ENCODE measurements around the gene RTP3.

Gene RTP3

DNA sequence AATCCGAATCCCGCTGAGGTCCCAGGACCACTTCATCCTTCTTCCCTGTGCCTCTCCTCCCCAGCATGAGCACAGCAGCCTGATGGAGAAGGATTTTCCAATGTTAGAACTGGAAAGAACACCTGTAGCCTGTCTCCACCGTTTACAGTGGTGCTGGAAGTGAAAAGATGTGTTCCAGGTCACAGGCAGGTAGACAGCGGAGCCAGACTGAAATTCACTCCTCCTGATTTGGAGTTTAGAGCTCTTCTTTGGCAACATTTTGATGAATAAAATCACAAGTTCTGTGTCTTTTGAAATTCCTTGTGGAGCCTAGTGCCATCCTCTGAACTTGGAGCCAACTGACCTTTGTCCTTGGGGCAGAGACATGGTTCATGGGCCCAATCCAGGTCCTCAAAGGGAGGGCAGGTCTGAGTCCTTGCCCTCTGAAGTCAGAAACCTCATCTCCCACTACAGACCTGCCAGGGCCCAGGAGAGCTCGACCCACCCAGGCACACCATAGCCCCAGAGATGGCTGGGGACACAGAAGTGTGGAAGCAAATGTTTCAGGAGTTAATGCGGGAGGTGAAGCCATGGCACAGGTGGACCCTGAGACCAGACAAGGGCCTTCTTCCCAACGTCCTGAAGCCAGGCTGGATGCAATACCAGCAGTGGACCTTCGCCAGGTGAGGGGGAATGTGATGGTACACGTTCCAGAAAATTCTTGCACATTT is at the start of gene RTP3:
Gene RTP3, plus strand, starts transcription at position 421 of the 710 bp plus-strand sequence. Its CDS starts 87 bp downstream, at position 508.
- no peak for DNase-seq (ENCODE audit: low spot score)

GRCh38 chr3:46448721-46449120 is 49.1 kb upstream of the RTP3 start:
- no peak for DNase-seq (ENCODE audit: low spot score)

DNA sequence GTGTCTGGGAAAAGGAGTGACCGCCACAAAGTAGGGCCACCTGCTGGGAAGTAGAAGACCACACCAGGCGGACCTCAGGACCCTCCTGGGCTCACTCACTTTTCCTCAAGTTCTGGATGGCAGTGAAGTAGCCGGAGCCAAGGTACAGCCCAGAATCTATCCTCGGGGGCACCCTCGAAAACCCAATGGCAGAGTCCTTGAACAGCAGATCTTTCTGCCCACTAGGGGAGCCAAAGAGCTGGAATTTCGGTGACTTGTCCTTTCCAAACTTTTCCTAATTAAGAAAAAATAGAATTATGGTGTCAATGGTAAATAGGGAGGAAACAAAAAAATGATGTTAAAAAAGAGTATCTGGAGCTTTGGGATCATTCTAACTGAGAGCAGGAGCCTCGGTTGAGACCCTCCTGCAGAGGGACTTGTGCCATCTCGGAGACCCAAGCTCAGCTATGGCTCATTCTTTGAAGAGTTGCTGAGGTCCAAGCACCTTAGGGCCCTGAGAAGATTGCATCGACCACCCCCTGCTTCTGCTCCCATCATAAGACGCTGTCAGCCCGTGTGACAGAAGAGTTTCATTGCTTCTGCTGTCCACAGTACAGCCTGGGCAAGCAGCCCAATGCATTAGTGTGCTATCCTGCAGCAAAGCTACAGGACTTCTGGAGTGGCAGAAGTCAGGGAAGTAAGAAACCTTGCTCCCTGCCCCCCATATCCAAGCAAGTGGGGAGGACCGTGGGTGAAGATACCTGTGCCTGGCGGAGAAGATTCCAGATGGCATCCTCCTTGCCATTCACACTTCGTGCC is 47.8 kb upstream of the RTP3 start:
- peak; percentile 76 for DNase-seq (ENCODE audit: low spot score)

DNA sequence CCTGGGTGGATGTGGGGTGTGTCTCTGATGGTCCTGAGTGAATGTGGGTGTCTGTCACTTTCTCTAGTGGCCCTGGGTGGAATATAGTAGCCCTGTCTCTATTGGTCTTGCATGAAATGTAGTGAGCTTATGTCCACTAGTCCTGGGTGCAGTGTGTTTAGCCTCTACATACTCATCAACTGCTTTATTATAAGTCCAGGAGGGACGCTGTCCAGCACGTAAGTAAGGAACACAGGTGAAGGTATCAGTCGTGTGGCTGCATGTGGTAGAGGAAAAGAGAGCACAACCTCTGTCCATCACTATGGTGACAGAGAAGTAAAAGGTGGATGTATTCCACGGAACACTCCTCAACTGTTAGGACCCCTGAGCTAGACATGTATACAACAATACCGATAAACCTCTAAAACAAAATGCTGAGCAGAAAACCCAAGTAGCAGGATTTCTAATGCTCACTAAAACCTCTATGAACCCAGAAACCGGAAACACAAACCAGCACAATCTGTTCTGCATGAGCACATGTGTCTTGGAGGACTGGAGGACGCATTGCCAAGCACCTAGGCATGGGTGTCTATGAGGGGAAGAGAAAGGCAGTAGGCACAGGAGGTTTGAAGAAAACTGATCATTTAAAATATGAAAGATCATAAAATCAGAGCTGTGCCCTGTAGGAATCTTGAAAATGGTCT is 44.1 kb upstream of the RTP3 start:
- DNase-seq (ENCODE audit: low spot score) = no peak

GRCh38 chr3:46454209-46454595 is 43.6 kb upstream of the RTP3 start:
- no peak for DNase-seq (ENCODE audit: low spot score)

DNA sequence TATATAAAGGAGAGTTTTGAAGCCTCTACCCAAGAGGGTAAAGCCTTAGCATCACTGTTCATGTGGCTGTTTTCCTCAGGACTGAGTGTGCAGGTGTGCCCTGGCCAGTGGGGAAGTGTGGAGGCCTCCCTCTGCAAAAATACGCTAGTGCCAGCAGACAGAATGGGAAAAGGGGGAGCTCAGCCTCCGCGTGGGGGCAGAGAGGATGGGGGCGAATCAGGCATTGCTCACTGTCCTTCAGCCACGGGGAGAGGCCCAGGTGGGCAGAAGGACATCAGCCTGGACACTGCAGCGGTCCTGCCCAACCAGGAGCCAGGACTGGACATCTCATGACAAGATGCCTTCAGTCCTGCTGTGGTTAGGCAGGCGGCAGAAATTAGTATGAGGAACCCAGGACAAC is 43.2 kb upstream of the RTP3 start:
- no peak for DNase-seq (ENCODE audit: low spot score)

DNA sequence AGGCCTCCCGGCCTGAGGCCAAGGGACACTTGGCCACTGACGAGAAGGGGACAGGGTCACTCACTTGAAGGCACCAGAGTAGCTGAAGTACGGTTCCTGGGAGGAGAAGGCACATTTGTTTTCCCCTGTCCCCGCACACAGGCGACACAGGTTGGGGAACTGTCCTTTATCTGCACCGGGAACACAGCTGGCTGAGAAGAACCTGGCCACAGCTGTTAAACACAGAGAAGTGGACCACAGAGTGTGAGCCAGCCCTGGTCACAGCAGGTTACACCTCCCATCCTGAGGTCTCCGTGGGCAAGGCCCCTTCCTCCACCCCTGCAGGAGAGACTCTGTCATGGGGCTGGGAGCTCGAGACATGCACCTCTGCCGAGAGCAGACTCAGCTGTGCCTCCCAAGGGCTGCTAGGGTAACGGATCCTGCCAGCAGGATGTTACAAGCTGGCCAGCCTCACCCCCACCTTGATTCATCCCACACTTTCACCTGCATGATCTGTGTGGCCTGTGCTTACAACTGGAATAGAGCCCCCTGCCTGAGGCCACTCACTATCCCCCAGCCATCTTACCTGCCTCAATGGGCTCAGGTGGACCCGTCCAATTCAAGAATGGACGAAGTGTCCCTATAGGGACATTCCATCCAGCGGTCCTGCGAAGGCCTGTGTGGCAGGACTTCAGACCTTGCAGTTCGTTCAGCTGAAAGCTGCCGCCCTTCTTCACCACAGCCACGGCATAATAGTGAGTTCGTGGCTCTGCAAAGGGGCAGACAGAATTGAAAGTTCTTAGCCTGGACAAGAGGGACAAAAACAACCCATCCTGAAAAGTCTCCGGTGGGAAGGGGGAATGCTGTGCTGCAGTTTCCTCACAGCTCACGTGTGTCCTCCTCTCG is 42.3 kb upstream of the RTP3 start:
- DNase-seq (ENCODE audit: low spot score) = no peak

DNA sequence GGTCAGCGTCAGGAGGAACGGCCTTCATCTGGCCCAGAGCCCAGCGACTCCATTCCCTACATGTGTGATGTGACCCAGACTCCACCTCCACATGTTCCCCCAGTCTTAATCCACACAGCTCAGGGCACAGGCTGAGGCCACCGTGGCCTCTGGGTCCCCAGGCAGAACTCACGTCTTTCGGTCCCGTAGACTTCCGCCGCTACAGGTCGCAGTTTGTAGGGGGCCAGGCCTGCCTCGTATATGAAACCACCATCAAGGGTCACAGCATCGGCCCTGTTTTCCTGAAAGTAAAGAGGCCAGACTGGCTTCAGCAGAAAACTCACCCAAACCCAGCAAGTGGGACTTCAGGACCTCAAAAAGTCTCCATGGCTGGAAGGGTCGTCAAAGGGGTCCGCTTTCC is 41.7 kb upstream of the RTP3 start:
- no peak for DNase-seq (ENCODE audit: low spot score)

GRCh38 chr3:46460051-46460450 is 37.7 kb upstream of the RTP3 start:
- no peak for DNase-seq (ENCODE audit: low spot score)

GRCh38 chr3:46462111-46462510 is 35.7 kb upstream of the RTP3 start:
- peak; percentile 53 for DNase-seq (ENCODE audit: low spot score)

- DNase-seq (ENCODE audit: low spot score) = no peak
Observed at GRCh38 chr3:46462511-46462910, 35.3 kb upstream of the RTP3 start.

DNA sequence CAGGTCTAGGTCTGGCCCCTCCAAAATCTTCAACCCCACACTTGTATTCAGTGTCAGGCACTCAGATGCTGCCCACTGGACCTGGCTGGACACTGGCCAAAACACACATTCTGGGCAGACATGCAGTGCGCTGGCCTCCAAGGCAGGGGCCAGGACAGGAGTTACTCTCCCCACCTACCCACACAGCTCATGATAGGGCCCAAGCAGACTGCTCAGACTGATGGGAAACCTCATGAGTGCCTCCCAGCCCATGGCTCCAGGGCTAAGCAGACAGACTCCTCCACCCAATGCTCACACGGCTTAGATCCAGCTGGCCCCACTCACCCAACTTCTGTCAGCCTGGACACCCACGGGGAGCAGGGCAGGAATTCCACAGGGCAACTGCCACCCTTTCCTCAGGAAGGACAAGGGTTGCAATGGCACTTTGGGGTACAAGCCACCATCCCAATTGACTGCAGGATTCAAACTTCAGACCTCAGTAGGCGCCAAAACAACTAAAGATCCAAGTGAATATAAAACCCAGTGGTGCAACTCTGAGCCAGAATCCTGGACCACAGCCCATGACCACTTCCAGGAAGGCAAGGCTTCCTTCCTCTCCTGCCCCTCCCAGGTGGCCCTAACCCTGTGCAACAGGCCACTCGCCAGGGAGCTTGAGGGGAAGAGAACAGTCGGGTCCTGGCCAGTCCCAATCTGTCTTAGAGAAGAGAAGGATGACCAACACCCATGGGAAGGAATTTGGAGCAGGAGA is 34.5 kb upstream of the RTP3 start:
- no peak for DNase-seq (ENCODE audit: low spot score)

DNA sequence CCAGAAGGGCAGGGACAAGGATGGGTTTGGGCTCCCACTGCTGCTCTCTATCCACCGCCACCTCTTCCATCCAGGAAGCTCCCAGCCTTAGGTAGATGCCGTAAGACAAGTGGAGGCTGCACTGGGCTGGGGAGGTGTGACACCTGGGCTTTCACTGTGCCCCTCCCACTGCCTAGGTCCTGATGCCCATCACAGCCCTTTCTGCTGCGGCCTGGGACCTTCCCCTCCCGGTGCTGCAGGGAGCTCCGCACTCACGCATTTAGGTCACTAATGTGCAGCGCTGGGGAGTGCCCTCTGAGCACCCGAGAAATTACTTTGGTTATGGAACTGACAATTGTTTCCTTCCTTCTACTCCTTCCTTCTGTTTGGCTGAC is 33.9 kb upstream of the RTP3 start:
- DNase-seq (ENCODE audit: low spot score) = no peak

- peak; percentile 51 for DNase-seq (ENCODE audit: low spot score)
Observed at GRCh38 chr3:46464326-46465195, 33.2 kb upstream of the RTP3 start, which contains the start of gene LTF. Gene LTF (minus strand): TSS chr3:46464905. CDS start chr3:46464867, 38 bp downstream.

- DNase-seq (ENCODE audit: low spot score) = no peak
Observed at GRCh38 chr3:46465196-46465520, 32.6 kb upstream of the RTP3 start.

DNA sequence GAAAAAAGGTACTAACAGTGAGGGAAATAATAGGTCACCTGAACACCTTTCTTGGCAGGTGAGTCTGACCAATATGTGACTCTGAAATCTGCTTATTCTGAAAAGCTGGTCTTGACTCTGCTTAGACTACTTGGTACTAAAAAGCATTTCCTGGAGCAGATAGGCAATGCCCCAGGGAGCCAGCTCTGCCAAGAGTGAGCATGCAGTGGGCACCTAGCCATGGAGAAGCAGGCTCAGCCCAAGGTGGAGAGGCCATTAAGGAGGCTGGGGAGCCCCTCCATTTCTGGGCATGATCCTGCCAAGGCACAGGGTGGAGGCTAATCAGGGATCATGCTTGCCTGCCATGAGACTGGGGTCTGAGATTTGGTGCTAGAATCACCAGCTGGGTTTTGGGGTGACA is 31.5 kb upstream of the RTP3 start:
- no peak for DNase-seq (ENCODE audit: low spot score)

DNA sequence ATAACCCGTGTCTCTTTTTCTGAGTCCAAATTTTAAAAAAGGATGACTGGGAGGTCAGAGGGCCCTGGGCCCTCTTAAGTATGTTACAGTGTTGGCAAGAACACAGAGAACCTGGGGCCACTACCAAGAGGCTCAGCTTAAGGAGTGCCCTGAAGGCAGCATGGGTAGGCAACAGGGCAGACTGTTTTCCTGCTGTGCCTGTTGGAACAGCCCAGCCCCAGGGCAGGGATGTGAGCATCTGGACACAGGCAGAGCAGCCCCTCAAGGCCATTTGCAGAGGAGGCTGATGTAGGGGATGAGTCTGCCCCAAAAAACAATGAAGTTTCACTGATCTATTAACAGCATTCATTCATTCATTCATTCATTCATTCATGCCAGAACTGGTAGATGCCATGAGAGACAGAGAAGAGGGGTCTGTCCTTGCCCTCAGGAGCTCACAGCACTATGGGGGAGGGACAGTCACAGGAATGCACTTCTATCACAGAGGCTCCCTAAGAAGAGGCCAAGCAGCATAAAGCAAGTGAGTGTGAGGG is 30.8 kb upstream of the RTP3 start:
- DNase-seq (ENCODE audit: low spot score) = no peak

DNA sequence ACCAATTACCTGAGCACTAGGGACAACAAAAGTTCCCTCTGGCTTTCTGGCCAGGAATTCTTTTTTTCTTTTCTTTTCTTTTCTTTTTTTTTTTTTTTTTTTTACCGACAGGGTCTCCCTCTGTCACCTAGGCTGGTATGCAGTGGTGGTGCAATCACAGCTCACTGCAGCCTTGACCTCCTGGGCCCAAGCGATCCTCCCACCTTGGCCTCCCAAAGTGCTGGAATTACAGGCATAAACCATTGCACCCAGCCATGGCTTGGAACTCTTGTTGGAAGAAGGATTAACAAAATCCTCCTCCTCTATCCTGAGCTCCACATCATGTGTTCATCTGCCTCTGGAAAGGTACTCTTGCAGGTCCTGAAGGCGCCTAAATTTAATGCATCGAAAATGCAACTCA is 30.2 kb upstream of the RTP3 start:
- DNase-seq (ENCODE audit: low spot score) = no peak

DNA sequence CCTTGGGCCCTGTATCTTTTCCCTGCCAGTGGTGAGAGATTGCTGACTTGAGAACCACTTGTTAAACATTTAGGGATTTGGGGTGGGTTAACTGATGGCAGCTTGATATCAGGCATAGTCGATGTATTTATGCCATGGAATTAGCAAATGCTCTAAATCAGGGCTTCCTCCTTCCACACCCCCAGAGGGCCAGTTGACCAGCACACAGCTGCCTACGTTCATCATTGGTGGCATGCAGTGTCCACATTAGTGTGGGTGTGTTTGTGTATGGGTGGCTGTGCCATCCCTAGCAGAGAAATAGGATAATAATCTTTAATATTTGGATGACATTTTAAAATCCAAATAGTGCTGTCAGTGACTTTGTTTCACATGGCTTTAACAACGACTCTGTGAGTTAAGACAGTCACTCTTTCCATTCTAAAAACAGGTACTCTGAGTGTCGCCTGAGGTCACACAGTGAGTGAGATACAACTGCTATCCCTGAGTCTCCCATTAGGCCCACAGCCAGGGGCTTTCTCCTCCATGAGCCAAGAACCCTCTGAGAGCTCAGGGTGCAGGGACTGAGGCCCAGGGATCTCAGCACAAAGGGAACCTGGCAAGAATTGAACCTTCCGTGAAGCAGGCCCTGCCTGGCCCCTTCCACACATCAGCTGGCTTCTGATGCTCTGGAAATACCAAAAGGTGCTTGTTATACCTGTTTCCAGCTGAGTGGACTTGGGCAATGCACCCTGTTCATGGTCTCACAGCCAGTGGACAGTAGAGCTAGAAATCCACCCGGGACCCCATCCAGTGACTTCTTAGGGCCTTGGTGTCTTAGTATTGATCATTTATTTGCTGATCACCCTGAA is 28.8 kb upstream of the RTP3 start:
- no peak for DNase-seq (ENCODE audit: low spot score)
